ENCODE data around the gene PRPH.

The PRPH gene

DNA sequence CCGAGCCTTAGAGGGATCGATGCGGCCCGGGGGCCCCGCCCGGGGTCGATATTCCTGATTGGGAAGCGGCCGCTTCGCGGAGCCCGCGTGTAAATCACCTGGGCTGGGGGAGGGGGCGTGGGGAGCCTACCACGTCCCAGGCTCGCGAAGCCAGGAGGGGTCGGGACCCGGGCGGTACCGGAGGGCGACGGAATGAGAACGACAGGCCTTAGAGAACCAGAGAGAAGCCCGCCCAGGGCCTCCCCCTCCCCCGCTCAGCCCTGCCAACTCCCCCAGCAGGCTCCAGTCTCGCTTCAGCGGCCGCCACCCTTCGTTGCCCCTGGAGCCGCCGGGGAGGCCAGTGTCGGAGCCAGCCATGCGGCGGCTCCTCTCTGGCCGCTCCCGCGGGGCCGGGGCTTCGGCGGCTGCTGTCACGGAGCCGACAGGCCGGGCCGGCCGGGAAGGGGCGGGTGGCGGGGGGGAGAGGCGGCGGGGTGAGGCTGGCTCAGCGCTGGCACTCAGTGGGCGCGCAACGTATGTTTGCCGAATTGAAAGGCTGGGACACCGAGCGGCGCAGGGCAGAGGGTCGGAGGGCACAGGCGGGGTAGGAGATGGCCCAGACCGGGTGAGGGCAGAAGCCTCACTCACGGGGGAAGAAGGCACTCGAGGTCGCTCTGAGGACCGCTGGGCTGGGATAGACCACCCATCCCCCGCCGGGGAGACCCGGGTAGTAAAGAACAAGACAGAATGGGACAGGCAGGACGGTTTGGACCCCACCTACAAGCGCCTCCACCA lies 50.3 kb downstream of the PRPH start:
- no peaks in the 10 kb centered on the region for H3K9me2 ChIP-seq (replicated peaks; ENCODE audit: insufficient read depth, low read length)
- H3K36me3 ChIP-seq (replicated peaks; ENCODE audit: insufficient read depth, low read length) = no peaks in the 10 kb centered on the region
- no peak overlapping the region for H2AFZ ChIP-seq (ENCODE audit: low read length)
- no peaks in the 10 kb centered on the region for H3F3A ChIP-seq (ENCODE audit: insufficient read depth, low read length)
- no peaks in the 10 kb centered on the region for H4K20me1 ChIP-seq (ENCODE audit: insufficient read depth, low read length)
- H3K27me3 ChIP-seq (replicated peaks; ENCODE audit: insufficient read depth, low read length) = peaks cover 86% of the 10 kb centered on the region
- peaks cover 20% of the 10 kb centered on the region; the same call in 1 of the 2 replicates for H3K4me1 ChIP-seq (ENCODE audit: low read length)
- H3K9ac ChIP-seq (ENCODE audit: low read length) = no peak overlapping the region
- no peak for DNase-seq
- H3K4me3 ChIP-seq (ENCODE audit: low read length) = peak overlapping the region; percentile 56
- no peaks in the 10 kb centered on the region for H3K79me2 ChIP-seq (ENCODE audit: low read length)
- H3K27ac ChIP-seq (ENCODE audit: low read length) = no peak overlapping the region
- H3K4me2 ChIP-seq (ENCODE audit: low read depth, low read length) = peak overlapping the region; percentile 92
- H3K9me3 ChIP-seq (replicated peaks; ENCODE audit: insufficient read depth, low read length) = no peaks in the 10 kb centered on the region
- TF ChIP-seq EZH2phosphoT487 (IDR thresholded peaks at IDR 0.05; ENCODE audit: low read length) = no peak; the same call in 1 of the 2 replicates
- peak; percentile 77 for TF ChIP-seq EZH2 (optimal IDR thresholded peaks at IDR 0.05; ENCODE audit: low read depth, low read length)
- TF ChIP-seq, protein P1, sequence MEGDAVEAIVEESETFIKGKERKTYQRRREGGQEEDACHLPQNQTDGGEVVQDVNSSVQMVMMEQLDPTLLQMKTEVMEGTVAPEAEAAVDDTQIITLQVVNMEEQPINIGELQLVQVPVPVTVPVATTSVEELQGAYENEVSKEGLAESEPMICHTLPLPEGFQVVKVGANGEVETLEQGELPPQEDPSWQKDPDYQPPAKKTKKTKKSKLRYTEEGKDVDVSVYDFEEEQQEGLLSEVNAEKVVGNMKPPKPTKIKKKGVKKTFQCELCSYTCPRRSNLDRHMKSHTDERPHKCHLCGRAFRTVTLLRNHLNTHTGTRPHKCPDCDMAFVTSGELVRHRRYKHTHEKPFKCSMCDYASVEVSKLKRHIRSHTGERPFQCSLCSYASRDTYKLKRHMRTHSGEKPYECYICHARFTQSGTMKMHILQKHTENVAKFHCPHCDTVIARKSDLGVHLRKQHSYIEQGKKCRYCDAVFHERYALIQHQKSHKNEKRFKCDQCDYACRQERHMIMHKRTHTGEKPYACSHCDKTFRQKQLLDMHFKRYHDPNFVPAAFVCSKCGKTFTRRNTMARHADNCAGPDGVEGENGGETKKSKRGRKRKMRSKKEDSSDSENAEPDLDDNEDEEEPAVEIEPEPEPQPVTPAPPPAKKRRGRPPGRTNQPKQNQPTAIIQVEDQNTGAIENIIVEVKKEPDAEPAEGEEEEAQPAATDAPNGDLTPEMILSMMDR (IDR thresholded peaks at IDR 0.05; ENCODE audit: low read length) = no peak

GRCh38 chr12:49345825-49346658 lies 51.1 kb downstream of the PRPH start:
- no peaks in the 10 kb centered on the region for H3K36me3 ChIP-seq (replicated peaks; ENCODE audit: insufficient read depth, low read length)
- no peak overlapping the region for H3K27ac ChIP-seq (ENCODE audit: low read length)
- H4K20me1 ChIP-seq (ENCODE audit: insufficient read depth, low read length) = no peaks in the 10 kb centered on the region
- no peaks in the 10 kb centered on the region for H3F3A ChIP-seq (ENCODE audit: insufficient read depth, low read length)
- H3K4me3 ChIP-seq (ENCODE audit: low read length) = peak overlapping the region; percentile 56
- H3K9me2 ChIP-seq (replicated peaks; ENCODE audit: insufficient read depth, low read length) = no peaks in the 10 kb centered on the region
- peaks cover 20% of the 10 kb centered on the region; the same call in 1 of the 2 replicates for H3K4me1 ChIP-seq (ENCODE audit: low read length)
- peak overlapping the region; percentile 92 for H3K4me2 ChIP-seq (ENCODE audit: low read depth, low read length)
- no peak overlapping the region for H3K9ac ChIP-seq (ENCODE audit: low read length)
- H3K27me3 ChIP-seq (replicated peaks; ENCODE audit: insufficient read depth, low read length) = peaks cover 77% of the 10 kb centered on the region
- H3K79me2 ChIP-seq (ENCODE audit: low read length) = no peaks in the 10 kb centered on the region
- TF ChIP-seq EZH2phosphoT487 (IDR thresholded peaks at IDR 0.05; ENCODE audit: low read length) (peak; percentile 90; the same call in 1 of the 2 replicates), EZH2 (optimal IDR thresholded peaks at IDR 0.05; ENCODE audit: low read depth, low read length) (peak; percentile 97)
- TF ChIP-seq, protein P1 (IDR thresholded peaks at IDR 0.05; ENCODE audit: low read length) = no peak
- no peaks in the 10 kb centered on the region for H3K9me3 ChIP-seq (replicated peaks; ENCODE audit: insufficient read depth, low read length)
- DNase-seq = no peak
- no peak overlapping the region for H2AFZ ChIP-seq (ENCODE audit: low read length)

DNA sequence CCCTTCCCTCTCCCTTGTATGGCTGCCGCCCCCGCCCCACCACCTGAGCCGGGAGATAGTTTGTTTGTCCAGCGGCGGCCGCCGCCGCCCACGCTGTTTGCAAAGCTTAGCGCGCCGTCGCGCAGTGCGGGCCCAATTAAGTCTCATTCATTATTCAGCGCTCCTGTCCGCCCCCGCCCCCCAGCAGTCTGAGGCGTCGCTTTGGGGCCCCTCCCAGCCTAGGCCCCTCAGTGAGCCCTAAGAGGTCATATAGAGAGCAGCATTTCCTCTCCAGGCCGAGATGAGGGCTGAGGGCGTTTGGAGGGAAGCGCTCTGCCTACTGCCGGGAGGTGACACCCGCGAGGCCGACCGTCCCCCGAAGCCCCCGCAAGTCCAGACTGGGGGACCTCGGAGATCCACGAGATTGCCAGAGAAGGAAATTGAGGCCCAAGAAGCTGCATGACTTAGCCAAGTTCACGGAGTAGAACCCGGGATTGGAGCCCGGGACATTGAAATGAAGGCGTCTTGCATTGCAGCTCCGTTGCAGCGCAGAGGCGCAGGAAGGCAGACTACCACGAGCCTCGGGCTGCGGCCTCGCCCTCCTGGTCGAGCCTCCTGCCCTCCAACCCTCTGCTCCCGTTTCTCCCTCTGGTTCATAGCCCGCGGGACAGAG lies 51.8 kb downstream of the PRPH start, which contains the start of gene DNAJC22:
TSS of gene DNAJC22 (plus strand) at position 230 of the 652 bp plus-strand sequence. CDS start 1,985 bp downstream, outside the sequence.
- DNase-seq = peak; percentile 7
- H2AFZ ChIP-seq (ENCODE audit: low read length) = peak within 1 kb of the TSS; percentile 46

More for the DNA sequence above, 51.8 kb downstream of the PRPH start, which contains the start of gene DNAJC22:
- Histone ChIP-seq H3K9me2 (replicated peaks; ENCODE audit: insufficient read depth, low read length) (no peaks in the 10 kb centered on the region), H3K9me3 (replicated peaks; ENCODE audit: insufficient read depth, low read length) (no peaks in the 10 kb centered on the region), H4K20me1 (ENCODE audit: insufficient read depth, low read length) (no peaks in the 10 kb centered on the region), H3K79me2 (ENCODE audit: low read length) (no peaks in the 10 kb centered on the region), H3K4me2 (ENCODE audit: low read depth, low read length) (peak within 1 kb of the TSS; percentile 92), H3K4me1 (ENCODE audit: low read length) (peaks cover 20% of the 10 kb centered on the region; the same call in 1 of the 2 replicates), H3K27me3 (replicated peaks; ENCODE audit: insufficient read depth, low read length) (peaks cover 70% of the 10 kb centered on the region), H3K36me3 (replicated peaks; ENCODE audit: insufficient read depth, low read length) (no peaks in the 10 kb centered on the region), H3K4me3 (ENCODE audit: low read length) (peak within 1 kb of the TSS; percentile 56), H3F3A (ENCODE audit: insufficient read depth, low read length) (no peaks in the 10 kb centered on the region), H3K27ac (ENCODE audit: low read length) (no peak within 1 kb of the TSS), H3K9ac (ENCODE audit: low read length) (no peak within 1 kb of the TSS)
- TF ChIP-seq EZH2 (optimal IDR thresholded peaks at IDR 0.05; ENCODE audit: low read depth, low read length) (peak; percentile 100), EZH2phosphoT487 (IDR thresholded peaks at IDR 0.05; ENCODE audit: low read length) (no peak; the same call in 1 of the 2 replicates)

All from MM.1S (cell line).